GM23248 (cell line): Measurements from ENCODE around the gene C2CD4C.

Experiments used
- EZH2 ChIP-seq: fragments of 200-600 bp; sonication (generic); IDR thresholded peaks from 2 replicates; pipeline ENCODE4 v1.6.1; 2018; ENCODE audit warnings: antibody characterized with exemption, mild to moderate bottlenecking; ENCODE audit not compliant: insufficient read depth, poor library complexity, severe bottlenecking
- EZH2phosphoT487 ChIP-seq: fragments of 200-600 bp; sonication (generic); IDR thresholded peaks from 2 replicates; pipeline ENCODE4 v1.6.1; 2018; ENCODE audit warnings: antibody characterized with exemption, moderate library complexity, mild to moderate bottlenecking, low read depth; ENCODE audit not compliant: insufficient read depth

DNA sequence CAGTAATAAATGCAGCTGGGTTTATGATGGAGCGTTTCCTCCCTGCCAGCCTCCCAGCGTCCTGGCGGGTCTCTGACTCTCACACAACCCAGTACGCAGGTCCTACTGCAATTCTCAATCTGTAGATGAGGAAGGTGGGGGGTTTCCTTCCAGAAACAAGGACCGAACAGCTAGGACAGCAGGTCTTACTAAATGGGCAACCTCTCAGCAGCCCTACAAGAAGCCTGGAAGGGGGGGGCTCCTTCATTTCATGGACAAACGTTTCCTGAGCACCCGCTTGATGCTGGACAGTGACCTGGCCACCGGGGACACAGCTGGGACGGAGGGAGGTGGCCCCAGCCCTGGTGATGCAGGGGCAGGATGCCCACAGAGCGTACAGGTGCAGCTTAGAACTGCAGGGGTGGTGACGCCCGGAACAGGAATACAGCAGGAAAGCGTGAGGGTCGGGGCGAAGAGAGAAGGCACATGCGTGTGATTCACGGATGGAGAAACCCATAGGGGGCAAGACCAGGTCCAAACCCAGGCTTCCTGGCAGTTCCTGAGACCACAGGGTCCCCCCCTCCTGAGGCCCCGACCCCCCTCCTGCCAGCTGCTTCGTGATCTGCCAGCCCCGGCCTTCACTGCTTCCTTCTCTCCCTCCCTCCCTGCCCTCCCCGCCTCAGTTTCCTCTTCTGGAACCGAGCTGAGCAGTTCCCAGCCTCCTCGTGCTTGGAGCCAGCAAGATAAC lies 732 bp upstream of the C2CD4C start:
- TF ChIP-seq EZH2: peak; percentile 70
- peak; percentile 55; the same call in 1 of the 2 replicates for TF ChIP-seq EZH2phosphoT487
